GM12878 (cell line): ENCODE data around the gene MYLK4. TPM values are rescaled to one million over a fixed set of nuclear protein-coding genes. Genes with fewer than 3 reads are reported as not detected.

Experiments
- ATF2 ChIP-seq: IDR thresholded peaks from 2 replicates; pipeline ENCODE4 v1.6.1; 2012; ENCODE audit warnings: low read length, inconsistent platforms
- ATF7 ChIP-seq: fragments of 450-650 bp; IDR thresholded peaks from 2 replicates; pipeline ENCODE4 v1.6.1; 2016; ENCODE audit warnings: low read depth, mild to moderate bottlenecking
- BACH1 ChIP-seq: fragments of 450-650 bp; IDR thresholded peaks from 2 replicates; pipeline ENCODE4 v1.6.1; 2017; ENCODE audit warnings: mild to moderate bottlenecking, borderline replicate concordance
- BMI1 ChIP-seq: fragments of 450-650 bp; IDR thresholded peaks from 2 replicates; pipeline ENCODE4 v1.6.1; 2016; ENCODE audit warnings: mild to moderate bottlenecking, moderate library complexity, borderline replicate concordance
- BRCA1 ChIP-seq: IDR thresholded peaks from 2 replicates; pipeline ENCODE4 v1.6.1; 2011; ENCODE audit warnings: low read depth, low read length, improper control_type of control experiment
- CREB1 ChIP-seq: IDR thresholded peaks from 2 replicates; pipeline ENCODE4 v1.6.1; 2012; ENCODE audit warnings: low read depth, mild to moderate bottlenecking, inconsistent platforms
- CREM ChIP-seq: IDR thresholded peaks from 2 replicates; pipeline ENCODE4 v1.6.1; 2014; ENCODE audit warnings: antibody characterized with exemption, low read depth
- DPF2 ChIP-seq: fragments of 450-650 bp; IDR thresholded peaks from 2 replicates; pipeline ENCODE4 v1.6.1; 2017; ENCODE audit warnings: mild to moderate bottlenecking
- E4F1 ChIP-seq: fragments of 450-650 bp; IDR thresholded peaks from 2 replicates; pipeline ENCODE4 v1.6.1; 2018; ENCODE audit warnings: borderline replicate concordance, mild to moderate bottlenecking; ENCODE audit not compliant: partially characterized antibody
- FOS ChIP-seq: IDR thresholded peaks from 3 replicates; pipeline ENCODE4 v1.6.1; 2011; ENCODE audit warnings: borderline replicate concordance; ENCODE audit not compliant: insufficient read length; ENCODE audit errors: extremely low read depth
- HCFC1 ChIP-seq: fragments of 150-350 bp; IDR thresholded peaks from 2 replicates; pipeline ENCODE4 v1.6.1; 2014; ENCODE audit warnings: low read length
- MAX ChIP-seq: IDR thresholded peaks from 2 replicates; pipeline ENCODE4 v1.6.1; 2012; ENCODE audit warnings: low read depth, low read length, improper control_type of control experiment
- MEF2B ChIP-seq: fragments of 450-650 bp; IDR thresholded peaks from 2 replicates; pipeline ENCODE4 v1.6.1; 2018; ENCODE audit warnings: mild to moderate bottlenecking, moderate library complexity; ENCODE audit not compliant: partially characterized antibody, poor library complexity, severe bottlenecking
- NBN ChIP-seq: fragments of 450-650 bp; IDR thresholded peaks from 2 replicates; pipeline ENCODE4 v1.6.1; 2016
- RAD51 ChIP-seq: fragments of 450-650 bp; IDR thresholded peaks from 2 replicates; pipeline ENCODE4 v1.6.1; 2016; ENCODE audit warnings: moderate library complexity, mild to moderate bottlenecking, inconsistent platforms
- RELA ChIP-seq: fragments of 450-650 bp; IDR thresholded peaks from 2 replicates; pipeline ENCODE4 v1.8.0; 2014; ENCODE audit warnings: borderline replicate concordance; ENCODE audit not compliant: partially characterized antibody
- REST ChIP-seq: IDR thresholded peaks from 2 replicates; pipeline ENCODE4 v1.6.1; 2012; ENCODE audit warnings: mild to moderate bottlenecking, low read depth, low read length
- SIN3A ChIP-seq: IDR thresholded peaks from 2 replicates; pipeline ENCODE4 v1.6.1; 2012; ENCODE audit warnings: low read depth, low read length, improper control_type of control experiment
- SMAD5 ChIP-seq: IDR thresholded peaks from 2 replicates; pipeline ENCODE4 v1.6.1; 2016; ENCODE audit warnings: antibody characterized with exemption, low read depth
- SMARCA5 ChIP-seq: fragments of 450-650 bp; IDR thresholded peaks from 2 replicates; pipeline ENCODE4 v1.6.1; 2017; ENCODE audit warnings: mild to moderate bottlenecking
- SP1 ChIP-seq: IDR thresholded peaks from one replicate; pipeline ENCODE4 v1.6.1; 2011; ENCODE audit warnings: low read depth, low read length
- ZBTB33 ChIP-seq: fragments of 450-650 bp; IDR thresholded peaks from 2 replicates; pipeline ENCODE4 v1.6.1; 2017; ENCODE audit warnings: mild to moderate bottlenecking
- polyA plus RNA-seq, 11 experiments: library from polyadenylated mRNA; depleted of rRNA in 4 of 11; unstranded in 6 of 11; stranded (reverse) in 5 of 11; fragments of >200 nt; fragmentation: Nextera tagmentation in 4 of 11; fragmentation: Illumina TruSeq in 1 of 11; extraction: Ambion mirVana in 4 of 11; extraction: Trizol in 1 of 11; gene quantifications; 1 replicate in 1 of 11; 2 replicates in 10 of 11; pipeline versions ENCODE4 v1.2.1 to v1.2.3, GENCODE V29; 2011 to 2016; ENCODE audit warnings: inconsistent platforms in 2 of 11, missing spikeins in 2 of 11, low read depth in 1 of 11
- total RNA-seq, 4 experiments: library from RNA; depleted of rRNA in 3 of 4; stranded (reverse); fragments of >200 nt in 3 of 4; fragmentation: Illumina TruSeq in 1 of 4; extraction: Trizol in 1 of 4; gene quantifications; 2 replicates each; pipeline versions ENCODE4 v1.2.1 to v1.2.3, GENCODE V29; 2013 to 2021
- TF ChIP-seq, protein P1 (sequence below): IDR thresholded peaks from 2 replicates; pipeline ENCODE4 v1.6.1; 2011; ENCODE audit warnings: borderline replicate concordance, low read depth, mild to moderate bottlenecking, moderate library complexity, mixed read lengths, low read length; ENCODE audit not compliant: insufficient read depth; ENCODE audit errors: extremely low read length

MYLK4 gene
- total and polyA plus RNA-seq, 10 of the 15 experiments (the other 5 are each of a cell fraction or from before 2014, with no cell fraction given): under 0.01 to 0.09 (median 0.05) TPM; not detected in 1

GRCh38 chr6:2733324-2733723 is 17.4 kb downstream of the MYLK4 start (continued):
- no peak for TF ChIP-seq BMI1
- no peak for TF ChIP-seq SIN3A
- TF ChIP-seq, protein P1, sequence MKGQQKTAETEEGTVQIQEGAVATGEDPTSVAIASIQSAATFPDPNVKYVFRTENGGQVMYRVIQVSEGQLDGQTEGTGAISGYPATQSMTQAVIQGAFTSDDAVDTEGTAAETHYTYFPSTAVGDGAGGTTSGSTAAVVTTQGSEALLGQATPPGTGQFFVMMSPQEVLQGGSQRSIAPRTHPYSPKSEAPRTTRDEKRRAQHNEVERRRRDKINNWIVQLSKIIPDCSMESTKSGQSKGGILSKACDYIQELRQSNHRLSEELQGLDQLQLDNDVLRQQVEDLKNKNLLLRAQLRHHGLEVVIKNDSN: no peak
- no peak for TF ChIP-seq ZBTB33
- no peak for TF ChIP-seq RELA
- no peak for TF ChIP-seq SMARCA5
- no peak for TF ChIP-seq E4F1
- TF ChIP-seq HCFC1: no peak
- TF ChIP-seq SMAD5: no peak
- TF ChIP-seq NBN: peak; percentile 60; the same call in 1 of the 2 replicates
- TF ChIP-seq BRCA1: no peak
- TF ChIP-seq FOS: no peak
- TF ChIP-seq REST: no peak
- no peak for TF ChIP-seq BACH1
- TF ChIP-seq SP1: no peak
- peak; percentile 96 for TF ChIP-seq MEF2B
- peak; percentile 74 for TF ChIP-seq CREM
- no peak for TF ChIP-seq ATF2
- peak; percentile 63 for TF ChIP-seq CREB1
- TF ChIP-seq DPF2: no peak
- peak; percentile 61 for TF ChIP-seq ATF7
- peak; percentile 37; the same call in 1 of the 2 replicates for TF ChIP-seq RAD51
- TF ChIP-seq MAX: no peak
